ENCODE data around the gene PLEKHM2.

Gene PLEKHM2

GRCh38 chr1:15727424-15727823 is 43.3 kb downstream of the PLEKHM2 start:
- no peak for DNase-seq (ENCODE audit: low read depth)
- no peak for TF ChIP-seq CTCF (IDR thresholded peaks at IDR 0.05; ENCODE audit: low read depth, low read length, missing control alignments)
- in situ Hi-C loops (cut with HindIII; ENCODE audit: low sequenced_read_pairs) = no loop called here
- no peak overlapping the region for H3K4me3 ChIP-seq (ENCODE audit: low read depth, low read length)

- DNase-seq (ENCODE audit: low read depth) = no peak
- TF ChIP-seq CTCF (IDR thresholded peaks at IDR 0.05; ENCODE audit: low read depth, low read length, missing control alignments) = no peak
- in situ Hi-C loops (cut with HindIII; ENCODE audit: low sequenced_read_pairs) = no loop called here
- H3K4me3 ChIP-seq (ENCODE audit: low read depth, low read length) = no peak overlapping the region
These were observed 43.9 kb downstream of the PLEKHM2 start for GRCh38 chr1:15727866-15728534.

GRCh38 chr1:15728937-15729657 is 45.0 kb downstream of the PLEKHM2 start:
- no peak for DNase-seq (ENCODE audit: low read depth)
- in situ Hi-C loops (cut with HindIII; ENCODE audit: low sequenced_read_pairs) = no loop called here
- no peak overlapping the region for H3K4me3 ChIP-seq (ENCODE audit: low read depth, low read length)
- no peak for TF ChIP-seq CTCF (IDR thresholded peaks at IDR 0.05; ENCODE audit: low read depth, low read length, missing control alignments)

GRCh38 chr1:15730423-15730822 is 46.3 kb downstream of the PLEKHM2 start:
- no peak for DNase-seq (ENCODE audit: low read depth)
- H3K4me3 ChIP-seq (ENCODE audit: low read depth, low read length) = no peak overlapping the region
- no peak for TF ChIP-seq CTCF (IDR thresholded peaks at IDR 0.05; ENCODE audit: low read depth, low read length, missing control alignments)
- in situ Hi-C loops (cut with HindIII; ENCODE audit: low sequenced_read_pairs) = no loop called here

- H3K4me3 ChIP-seq (ENCODE audit: low read depth, low read length) = no peak overlapping the region
- in situ Hi-C loops (cut with HindIII; ENCODE audit: low sequenced_read_pairs) = no loop called here
- no peak for DNase-seq (ENCODE audit: low read depth)
- no peak for TF ChIP-seq CTCF (IDR thresholded peaks at IDR 0.05; ENCODE audit: low read depth, low read length, missing control alignments)
These were observed 46.8 kb downstream of the PLEKHM2 start for GRCh38 chr1:15730936-15731335.

GRCh38 chr1:15731735-15732685 is 47.9 kb downstream of the PLEKHM2 start:
- in situ Hi-C loops (cut with HindIII; ENCODE audit: low sequenced_read_pairs) = no loop called here
- no peak for TF ChIP-seq CTCF (IDR thresholded peaks at IDR 0.05; ENCODE audit: low read depth, low read length, missing control alignments)
- H3K4me3 ChIP-seq (ENCODE audit: low read depth, low read length) = no peak overlapping the region
- DNase-seq (ENCODE audit: low read depth) = no peak

Measured in astrocyte of the cerebellum (primary cell).